ENCODE data around the gene ATP5PD. TPM values are rescaled to one million over a fixed set of nuclear protein-coding genes. Genes with fewer than 3 reads are reported as not detected.
A peak's percentile ranks its signal among the peaks of the same experiment; 100 is the strongest.
"Not testable (repeated sequence)": the region's sequence is repeated elsewhere in the genome, so short reads cannot be mapped to it uniquely, and the experiment has no call there.

ATP5PD gene
- total and polyA plus RNA-seq, 9 donors = 137 to 331 (median 157) TPM

GRCh38 chr17:75033346-75034235, 13.2 kb downstream of the ATP5PD start:
- H3K36me3 ChIP-seq = no peaks in the 10 kb centered on the region
- TF ChIP-seq EP300 (IDR thresholded peaks at IDR 0.05) = no peak
- no peak for TF ChIP-seq CTCF (IDR thresholded peaks at IDR 0.05)
- no peak for TF ChIP-seq POLR2A (IDR thresholded peaks at IDR 0.05)
- H3K27me3 ChIP-seq = no peaks in the 10 kb centered on the region
- WGBS, 3 donors = 0% methylated on average over 36 of the region's 36 CpGs
- DNase-seq = peak; percentile 94 to 98 (median 97)
- peak overlapping the region; percentile 89 to 91 for H3K27ac ChIP-seq
- H3K9me3 ChIP-seq = no peaks in the 10 kb centered on the region
- intact Hi-C loops (cut with DNase I) = loop anchor here in 1 of 4 donors (10.0 kb wide), 1 partner anchor 49 kb away; the partner anchor contains the start of gene CDR2L
- peak overlapping the region; percentile 78 for H3K4me3 ChIP-seq
- H3K4me1 ChIP-seq (ENCODE audit: insufficient read depth) = peaks cover 2% of the 10 kb centered on the region

GRCh38 chr17:75032720-75033280, 14.0 kb downstream of the ATP5PD start:
- DNase-seq = peak; percentile 31 to 55 (median 47)
- Histone ChIP-seq H3K27ac (peak overlapping the region; percentile 41 to 89), H3K36me3 (no peaks in the 10 kb centered on the region), H3K9me3 (no peaks in the 10 kb centered on the region), H3K4me3 (peak overlapping the region; percentile 78), H3K4me1 (ENCODE audit: insufficient read depth) (peaks cover 2% of the 10 kb centered on the region), H3K27me3 (no peaks in the 10 kb centered on the region)
- TF ChIP-seq POLR2A (IDR thresholded peaks at IDR 0.05) (no peak), CTCF (IDR thresholded peaks at IDR 0.05) (no peak), EP300 (IDR thresholded peaks at IDR 0.05) (no peak)
- WGBS, 3 donors = 1 to 2% (median 1%) methylated on average over 13 of the region's 13 CpGs
- intact Hi-C loops (cut with DNase I) = loop anchor here in 1 of 4 donors (10.0 kb wide), 1 partner anchor 48 kb away; the partner anchor contains the start of gene CDR2L

- WGBS, 3 donors = 7 to 10% (median 9%) methylated on average over 10 of the region's 10 CpGs
- Histone ChIP-seq H3K9me3 (no peaks in the 10 kb centered on the region), H3K4me1 (ENCODE audit: insufficient read depth) (peaks cover 2% of the 10 kb centered on the region), H3K4me3 (peak overlapping the region; percentile 78), H3K36me3 (no peaks in the 10 kb centered on the region), H3K27ac (peak overlapping the region in 1 of 2 donors; percentile 41), H3K27me3 (no peaks in the 10 kb centered on the region)
- intact Hi-C loops (cut with DNase I) = loop anchor here in 1 of 4 donors (10.0 kb wide), 1 partner anchor 47 kb away; the partner anchor contains the start of gene CDR2L
- DNase-seq = peak; percentile 73 to 88 (median 76)
- TF ChIP-seq POLR2A (IDR thresholded peaks at IDR 0.05) = no peak
- TF ChIP-seq CTCF (IDR thresholded peaks at IDR 0.05) = no peak
- TF ChIP-seq EP300 (IDR thresholded peaks at IDR 0.05) = no peak
Measured at GRCh38 chr17:75031972-75032719, 14.6 kb downstream of the ATP5PD start.

- TF ChIP-seq CTCF (IDR thresholded peaks at IDR 0.05) = no peak
- no peak for TF ChIP-seq EP300 (IDR thresholded peaks at IDR 0.05)
- no peak for TF ChIP-seq POLR2A (IDR thresholded peaks at IDR 0.05)
- Histone ChIP-seq H3K4me3 (no peak overlapping the region), H3K9me3 (no peaks in the 10 kb centered on the region), H3K27me3 (no peaks in the 10 kb centered on the region), H3K4me1 (ENCODE audit: insufficient read depth) (no peaks in the 10 kb centered on the region), H3K27ac (no peak overlapping the region), H3K36me3 (no peaks in the 10 kb centered on the region)
- 87 to 94% (median 90%) methylated on average over 8 of the region's 8 CpGs for WGBS, 3 donors
- no peak for DNase-seq
- intact Hi-C loops (cut with DNase I) = loop anchor here in 1 of 4 donors (10.0 kb wide), 1 partner anchor 45 kb away; the partner anchor contains the start of gene CDR2L
Measured at GRCh38 chr17:75030161-75030560, 16.6 kb downstream of the ATP5PD start.

- H3K27ac ChIP-seq; H3K4me1 ChIP-seq (ENCODE audit: insufficient read depth); H3K4me3 ChIP-seq; intact Hi-C loops (cut with DNase I); H3K27me3 ChIP-seq; H3K9me3 ChIP-seq; H3K36me3 ChIP-seq; DNase-seq: not testable (repeated sequence)
- WGBS, 3 donors = 88 to 97% (median 92%) methylated on average over 2 of the region's 2 CpGs
Measured at GRCh38 chr17:75026650-75027049, 20.1 kb downstream of the ATP5PD start.

GRCh38 chr17:75025398-75025734, 21.4 kb downstream of the ATP5PD start:
- H3K27ac ChIP-seq; H3K27me3 ChIP-seq; intact Hi-C loops (cut with DNase I); H3K4me3 ChIP-seq; H3K36me3 ChIP-seq; DNase-seq; H3K4me1 ChIP-seq (ENCODE audit: insufficient read depth); H3K9me3 ChIP-seq: not testable (repeated sequence)
- WGBS, 3 donors = 88 to 95% (median 90%) methylated on average over 9 of the region's 9 CpGs

Data from ovary (tissue), 9 donors.